Inflammatory macrophage treated with lipopolysaccharide for 4 hours (primary cell): Measurements from ENCODE around the gene OTP.

Experiments used
- DNase-seq: peaks from one replicate; pipeline ENCODE4 v3.0.0-alpha.2; 2020

OTP gene

DNA sequence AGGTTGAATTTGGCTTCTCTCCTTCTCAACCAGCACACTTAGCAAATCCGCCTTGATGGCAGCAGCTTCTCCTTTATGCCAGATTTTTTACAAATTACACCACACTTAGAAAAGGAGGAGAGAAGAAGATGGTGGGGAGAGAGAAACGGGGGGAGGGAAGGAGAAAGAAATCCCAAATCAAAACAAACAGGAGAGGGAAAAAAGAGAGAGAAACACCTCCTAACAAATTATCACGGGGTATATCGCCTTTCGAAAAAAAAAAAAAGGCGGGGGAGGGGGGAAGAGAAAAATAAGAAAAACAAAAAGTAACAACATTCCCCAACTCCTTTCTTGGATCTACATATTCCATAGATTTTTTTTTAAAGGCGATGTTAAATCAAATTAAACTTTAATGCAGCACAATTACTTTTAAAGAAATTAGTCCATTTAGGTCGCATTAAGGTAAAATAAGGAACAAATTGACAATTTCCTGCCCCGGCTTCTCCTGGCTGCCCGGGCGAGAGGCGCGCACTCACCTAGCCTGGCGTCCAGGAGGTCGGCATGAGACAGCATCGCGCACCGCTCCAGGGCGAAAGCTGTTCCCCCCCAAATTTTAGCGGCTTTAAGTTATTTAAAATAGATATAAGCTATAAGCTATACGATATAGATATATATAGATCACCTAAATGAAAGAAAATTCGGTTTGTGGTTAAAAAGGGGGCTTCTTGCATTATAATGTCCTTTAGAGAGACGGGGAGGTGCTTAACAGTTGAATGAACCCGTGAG is at the start of gene OTP:
TSS of gene OTP (minus strand) at position 716 of the 765 bp plus-strand sequence. CDS start at position 552, 164 bp downstream.
- DNase-seq, result no peak

DNA sequence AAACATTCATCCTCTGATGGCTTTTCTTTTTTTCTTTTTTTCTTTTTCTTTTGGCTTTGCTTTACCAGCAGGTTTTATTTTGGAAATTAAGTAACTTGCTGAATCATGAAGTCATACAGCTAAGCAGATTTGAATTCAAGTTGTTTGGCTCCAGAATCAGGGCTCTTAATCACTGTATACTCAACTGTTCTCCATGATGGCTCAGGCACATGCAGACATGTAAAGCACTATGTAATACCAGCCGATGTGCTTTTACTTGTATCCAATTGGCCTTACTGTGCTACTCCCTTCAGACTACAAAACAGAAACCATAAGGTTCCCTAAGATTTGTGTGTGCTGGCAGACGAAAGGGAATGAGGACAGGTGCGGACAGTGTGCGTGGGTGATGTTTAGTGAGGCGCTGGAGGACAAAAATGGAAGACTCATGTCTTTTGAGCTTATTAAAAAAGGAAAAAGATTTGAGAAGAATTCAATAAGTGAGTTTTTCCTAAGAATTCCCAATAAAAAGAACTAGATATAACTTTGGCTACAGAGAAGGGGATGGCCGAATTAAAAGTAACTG is 44.7 kb upstream of the OTP start:
- no peak for DNase-seq

DNA sequence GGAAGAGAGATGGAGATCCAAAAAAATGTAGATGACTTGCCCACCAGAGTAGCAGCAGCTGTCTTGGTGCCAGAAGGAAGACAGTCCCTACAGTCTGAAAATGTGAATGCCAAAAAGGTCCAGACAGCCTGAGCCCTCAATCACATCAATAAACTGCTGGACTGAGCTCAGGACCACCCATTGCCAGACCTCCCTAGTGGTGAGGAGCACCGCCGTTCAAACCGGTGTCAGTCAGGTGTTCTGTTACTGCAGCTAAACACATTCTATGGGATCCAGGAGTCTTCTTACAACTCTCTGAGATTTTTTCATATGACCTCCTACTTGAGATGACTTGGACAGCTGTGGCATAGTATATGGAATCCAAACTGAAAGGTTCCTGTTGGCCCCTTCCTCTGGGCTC is 32.0 kb upstream of the OTP start:
- DNase-seq, result no peak

DNA sequence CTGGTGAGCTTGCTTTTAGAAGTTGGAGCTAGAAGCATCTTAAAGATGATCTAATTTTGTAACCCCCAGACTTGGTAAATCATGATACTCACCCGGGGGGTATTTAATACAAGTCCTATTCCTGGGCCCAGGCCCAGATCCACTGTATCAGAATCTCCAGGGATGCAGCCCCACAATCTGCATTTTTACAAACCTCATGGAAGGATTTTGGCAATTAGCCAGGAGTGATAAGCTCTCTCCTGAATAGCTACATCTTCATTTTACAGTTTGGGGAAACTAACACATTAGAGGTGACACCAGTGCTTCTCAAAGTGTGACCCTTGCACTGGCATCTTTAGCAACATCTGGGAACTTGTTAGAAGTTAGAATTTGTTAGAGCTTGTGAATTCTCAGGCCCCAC is 31.2 kb upstream of the OTP start:
- no peak for DNase-seq

DNA sequence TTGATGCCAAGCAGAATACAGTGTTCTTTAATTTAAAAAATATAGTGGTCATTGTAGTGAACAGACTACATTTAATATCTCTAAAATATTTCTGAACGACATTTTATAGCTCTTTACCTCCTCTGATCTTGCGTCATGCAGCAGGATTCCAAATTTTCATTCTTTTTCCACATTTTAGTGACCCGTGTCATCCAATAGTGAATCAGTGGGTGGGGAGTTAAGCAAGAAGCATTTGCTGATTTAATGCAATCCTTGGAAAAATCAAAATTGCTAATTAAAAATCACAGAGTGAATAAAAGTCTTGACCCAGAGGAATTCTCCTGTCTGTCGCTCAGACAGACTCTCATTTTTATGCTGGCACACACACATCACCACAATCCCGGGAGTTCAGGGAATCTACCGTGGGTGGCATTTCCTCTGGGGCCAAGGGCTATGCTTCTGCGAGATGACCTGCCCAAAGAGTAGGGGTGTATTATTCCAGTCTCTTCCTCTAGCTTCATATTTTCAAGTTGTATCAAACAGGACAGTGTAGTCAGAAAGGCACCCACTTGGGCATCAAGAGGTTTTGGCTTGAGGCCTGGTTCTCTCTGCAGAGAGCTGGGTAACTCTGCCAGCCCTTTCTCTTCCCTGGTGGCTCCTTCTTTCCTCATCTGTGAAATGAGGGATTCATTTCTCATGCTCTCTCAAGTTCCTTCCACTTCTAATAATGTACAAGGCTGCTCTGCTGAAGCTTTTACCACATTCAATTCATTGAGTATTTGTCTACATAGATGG is 24.8 kb upstream of the OTP start:
- no peak for DNase-seq

DNA sequence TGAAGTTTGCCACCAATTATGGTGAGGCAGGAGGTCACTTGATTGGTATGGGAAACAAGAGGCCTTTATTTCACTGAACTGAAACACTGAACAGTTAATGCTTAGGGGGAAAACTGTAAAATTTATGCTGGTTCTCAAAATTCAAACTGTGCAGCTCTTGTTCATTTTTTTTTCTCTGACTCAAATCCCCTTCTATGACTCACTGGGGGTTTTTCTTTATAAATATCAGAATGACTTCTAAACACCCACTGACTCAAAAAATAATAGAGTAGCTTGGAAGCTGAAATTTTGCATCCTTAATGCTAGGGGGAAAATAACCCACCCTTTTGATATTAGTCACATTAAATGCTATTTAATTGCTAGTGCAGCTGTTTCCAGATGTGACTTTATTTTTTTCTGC is 24.1 kb upstream of the OTP start:
- DNase-seq, result no peak

DNA sequence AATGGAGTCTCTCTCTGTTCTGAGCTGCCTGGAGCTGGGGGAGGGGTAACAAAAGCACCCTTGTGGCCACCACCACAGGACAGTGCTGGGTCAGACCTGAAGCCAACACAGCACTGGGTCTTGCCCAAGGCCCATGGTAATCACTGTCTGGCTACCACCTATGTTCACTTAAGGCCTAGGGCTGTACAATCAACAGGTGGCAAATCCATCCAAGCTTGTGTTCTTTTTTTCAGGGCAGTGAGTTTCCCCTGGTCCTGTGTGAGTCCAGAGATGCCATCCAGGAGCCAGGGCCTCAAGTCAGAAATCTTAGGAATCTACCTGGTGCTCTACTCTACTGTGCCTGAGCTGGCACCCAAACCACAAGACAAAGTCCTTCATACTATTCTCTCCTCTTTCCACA is 20.1 kb upstream of the OTP start:
- no peak for DNase-seq

DNA sequence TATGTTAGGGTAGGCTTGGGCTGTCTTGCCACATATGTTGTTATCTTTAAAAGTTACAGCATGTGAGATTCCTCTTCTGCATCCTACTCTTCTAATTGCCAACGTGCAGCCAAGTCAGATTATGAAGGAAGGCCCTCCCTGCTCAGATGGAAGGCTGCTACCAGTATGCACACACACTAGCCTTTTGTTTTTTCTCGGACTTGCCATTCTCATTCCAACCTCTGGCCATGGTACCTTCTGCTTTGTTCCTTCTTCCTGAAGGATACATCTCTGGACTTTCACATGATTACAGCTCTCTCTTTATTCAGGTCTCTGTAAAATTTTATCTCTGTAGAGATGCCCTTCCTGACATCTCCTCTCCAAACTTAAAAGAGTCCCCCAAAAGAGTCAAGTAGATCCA is 12.8 kb upstream of the OTP start:
- no peak for DNase-seq

DNA sequence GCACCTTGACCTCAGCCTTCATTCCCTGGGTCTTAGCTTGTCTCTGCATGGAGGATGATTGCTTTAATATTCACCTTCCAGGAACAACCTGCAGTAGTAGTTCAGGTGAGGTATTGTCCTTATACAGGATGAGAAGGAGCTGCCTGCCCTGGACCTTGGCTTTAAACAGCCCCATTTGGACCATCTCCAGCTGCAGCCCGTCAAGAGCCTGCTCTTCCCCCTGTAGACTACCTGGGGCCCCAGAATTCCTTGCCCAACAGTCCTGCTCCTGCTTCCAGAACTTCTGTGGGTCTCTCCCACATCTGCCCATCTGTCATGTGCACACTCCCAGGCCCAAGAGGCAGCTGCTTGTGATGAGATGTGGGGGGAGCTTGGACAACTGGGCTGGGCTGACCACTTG is 12.2 kb upstream of the OTP start:
- DNase-seq, result no peak

DNA sequence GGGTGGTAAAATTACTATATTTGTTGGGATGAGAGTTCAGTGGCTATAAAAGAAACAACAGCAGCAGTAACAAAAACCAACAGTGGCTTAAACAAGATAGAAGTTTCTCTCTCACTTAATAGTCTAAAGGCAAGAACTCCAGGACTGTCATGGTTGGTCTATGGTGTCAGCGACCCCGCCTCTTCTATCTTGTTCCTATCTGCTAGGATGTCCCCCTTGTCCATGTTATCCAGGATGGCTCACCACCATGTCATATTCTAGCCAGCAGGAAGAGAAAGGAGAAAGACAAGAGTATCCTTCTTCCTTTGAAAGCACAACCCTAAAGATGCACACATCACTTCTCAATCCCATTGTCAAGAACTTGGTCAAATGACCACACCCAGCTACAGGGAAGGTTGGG is 11.3 kb upstream of the OTP start:
- no peak for DNase-seq

DNA sequence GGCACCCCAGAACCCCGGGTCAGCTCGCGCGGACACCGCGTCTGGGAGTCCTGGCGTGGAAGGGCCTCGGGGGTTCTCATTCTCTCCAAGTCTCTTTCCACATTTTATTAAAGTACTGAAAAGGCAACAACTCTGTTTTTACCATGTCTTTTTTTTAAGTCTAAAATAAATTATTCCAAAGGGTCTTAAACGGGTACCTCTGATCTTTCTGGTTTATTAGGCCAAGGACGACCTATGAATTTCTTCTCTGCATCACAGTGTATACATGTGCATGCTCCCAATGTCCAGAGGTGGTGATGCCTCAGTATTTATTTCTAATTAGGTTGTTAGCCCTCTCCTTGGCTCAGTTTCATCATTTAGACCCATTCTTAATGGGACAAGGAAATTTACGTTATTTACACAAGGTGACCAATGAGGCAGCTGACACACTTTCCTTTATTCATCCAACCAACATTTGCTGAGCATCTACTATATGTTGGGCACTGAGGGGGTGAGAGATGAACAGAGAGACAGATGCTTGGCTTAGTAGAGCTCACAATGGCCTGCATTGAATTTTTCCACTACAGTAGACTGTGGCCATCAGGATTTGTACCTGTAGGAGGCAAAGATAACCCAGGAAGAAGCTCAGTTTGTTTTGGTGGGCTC is 7.6 kb upstream of the OTP start:
- DNase-seq, result no peak

DNA sequence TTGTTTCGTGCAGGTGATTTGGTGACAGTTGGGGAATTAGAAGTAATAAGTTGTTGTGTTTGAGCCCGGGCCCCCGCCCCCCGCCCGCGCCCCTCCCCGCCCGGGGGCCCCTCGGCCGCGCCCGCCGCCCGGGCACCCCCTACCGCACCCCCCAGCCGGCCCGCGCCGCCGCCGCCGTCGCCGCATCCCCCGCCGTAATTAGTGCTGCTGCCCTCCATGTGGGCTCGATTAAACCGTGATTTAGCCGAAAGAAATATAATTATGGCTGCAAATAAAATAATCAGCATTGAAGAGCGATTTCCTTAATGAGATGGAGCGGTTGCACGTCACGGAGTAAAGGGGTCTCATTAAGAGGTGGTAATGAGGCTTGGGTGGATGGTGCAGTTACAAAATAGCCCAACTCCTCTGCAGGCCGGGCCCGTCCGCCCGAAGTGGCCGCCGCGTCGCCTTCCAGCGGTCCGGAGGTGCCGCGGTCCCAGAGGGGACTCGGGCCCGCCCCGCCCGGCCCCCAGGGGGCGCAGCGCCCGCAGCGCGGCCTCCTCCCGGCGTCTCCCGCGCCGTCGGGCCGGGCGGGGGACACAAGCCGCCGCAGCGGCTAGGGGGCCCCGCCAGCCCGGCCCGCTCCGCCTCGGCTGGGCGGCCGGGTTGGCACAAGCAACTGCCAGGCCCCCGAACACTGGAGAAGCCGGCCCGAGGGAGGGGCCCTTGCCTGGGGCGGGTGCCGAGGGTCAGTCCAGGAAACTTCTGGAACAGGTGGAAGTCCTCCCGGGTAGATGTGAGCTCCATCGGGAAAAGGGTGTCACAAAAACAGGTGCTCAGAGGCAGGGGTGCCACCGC is 6.9 kb upstream of the OTP start:
- peak; percentile 48 for DNase-seq

DNA sequence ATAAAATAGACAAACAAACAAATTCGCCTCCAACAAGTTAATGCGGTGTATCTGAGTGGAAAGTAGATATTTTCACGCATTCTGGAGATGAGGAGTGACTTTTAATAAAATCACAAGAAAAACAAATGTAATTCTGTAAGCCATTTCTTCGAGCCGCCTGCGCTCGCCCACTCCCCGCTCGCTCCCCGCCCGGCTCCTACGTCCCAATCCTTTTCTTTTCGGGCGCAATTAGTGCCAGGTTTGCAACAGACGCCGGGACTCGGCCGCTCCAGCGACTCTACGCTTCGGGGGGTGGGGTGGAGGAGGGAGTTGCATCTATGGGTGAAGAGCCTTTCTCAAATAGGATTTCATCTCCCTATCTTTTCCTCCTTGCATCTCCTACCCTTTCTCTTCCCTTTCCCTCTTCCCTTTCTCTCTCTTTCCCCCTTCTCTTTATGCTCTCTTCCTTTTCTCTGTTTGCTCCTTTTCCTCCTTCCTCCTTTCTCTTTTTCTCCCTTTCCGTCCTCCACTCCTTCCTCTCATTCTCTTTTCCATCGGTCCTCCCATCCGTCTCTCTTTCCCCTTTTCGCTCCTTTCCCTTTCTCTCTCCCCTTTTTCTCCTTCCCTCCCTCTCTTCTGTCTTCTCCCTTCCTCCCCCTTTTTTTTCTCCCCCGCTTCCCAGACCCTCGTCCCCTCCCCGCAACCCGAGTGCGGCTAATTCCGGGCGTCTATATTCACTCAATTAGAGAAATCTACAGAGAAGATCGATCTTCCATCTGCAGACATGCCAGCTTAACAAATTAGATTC is 6.1 kb upstream of the OTP start:
- no peak for DNase-seq

DNA sequence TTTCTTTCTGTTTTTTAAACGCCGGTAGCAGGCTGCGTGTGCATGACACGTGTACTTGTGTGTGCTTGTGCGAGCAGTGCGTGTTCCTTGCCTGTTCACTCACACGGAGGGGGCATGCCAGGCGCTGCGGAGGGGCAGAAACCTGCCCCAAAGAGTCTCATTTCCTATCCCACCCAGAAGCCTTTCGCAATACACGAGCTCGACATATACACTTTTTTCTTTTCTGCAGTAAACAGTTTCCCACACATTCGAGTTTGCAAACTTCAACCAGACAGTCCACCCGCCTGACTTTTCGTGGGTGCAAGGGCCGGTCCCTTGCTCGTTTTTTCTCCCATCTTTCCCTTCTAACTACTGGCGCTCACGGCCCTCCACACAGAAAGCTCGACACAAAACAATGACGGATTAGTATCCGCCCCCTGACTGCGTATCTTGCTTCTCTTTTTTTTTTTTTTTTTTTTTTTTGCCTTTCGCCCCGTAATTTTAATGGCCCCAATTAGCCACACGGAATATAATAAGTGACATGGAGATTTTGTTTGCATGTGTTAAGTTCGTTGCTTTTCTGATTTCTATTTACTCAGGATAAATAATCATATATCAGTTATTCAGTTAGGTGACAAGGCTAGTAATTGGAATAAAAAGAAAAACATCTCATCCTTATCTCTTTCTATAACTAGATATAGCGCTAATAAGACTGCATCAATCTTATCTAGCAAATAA is 5.3 kb upstream of the OTP start:
- peak; percentile 39 for DNase-seq

DNA sequence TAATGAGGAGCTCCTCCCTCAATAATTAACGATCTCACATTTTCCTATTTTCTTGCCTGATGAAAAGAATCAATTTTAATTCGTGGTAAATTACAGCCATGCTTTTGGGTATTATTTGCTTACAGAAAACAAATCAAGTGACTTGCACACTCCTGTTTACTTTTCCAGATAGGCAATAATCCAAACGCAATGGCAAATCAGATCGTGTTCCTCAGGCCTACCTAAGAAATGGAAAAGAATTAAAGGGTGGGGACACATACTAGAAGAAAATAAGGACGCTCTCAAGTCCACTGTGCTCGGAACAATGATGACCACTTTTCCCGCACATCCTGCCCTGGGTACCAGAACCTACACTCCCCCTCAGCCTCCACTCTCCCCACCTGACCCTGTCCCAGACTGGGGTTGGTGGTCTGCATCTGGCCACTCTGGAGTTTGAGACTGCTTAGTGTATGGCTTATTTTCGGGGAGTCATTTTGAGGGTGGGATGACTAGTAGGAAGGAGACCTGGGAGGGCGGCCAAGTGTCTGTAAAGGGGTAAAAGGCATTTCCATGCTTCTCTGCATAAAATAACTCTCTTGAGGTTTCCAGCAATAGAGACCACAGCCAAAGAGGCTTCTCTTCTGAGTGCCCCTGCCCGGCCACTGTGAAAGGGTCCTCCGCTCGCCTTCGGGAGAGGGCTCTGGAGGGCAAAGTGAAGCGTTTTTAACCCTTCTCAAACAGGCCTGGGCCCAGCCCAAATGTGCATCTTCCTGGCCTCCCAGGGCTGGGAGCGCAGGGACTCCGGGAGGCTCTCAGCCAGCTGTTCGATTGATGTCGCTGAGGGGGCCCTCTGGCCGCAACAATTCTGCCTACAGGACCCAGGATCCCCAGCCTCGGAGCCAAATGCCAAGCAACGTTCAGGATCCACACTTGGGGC is 4.5 kb upstream of the OTP start:
- no peak for DNase-seq

DNA sequence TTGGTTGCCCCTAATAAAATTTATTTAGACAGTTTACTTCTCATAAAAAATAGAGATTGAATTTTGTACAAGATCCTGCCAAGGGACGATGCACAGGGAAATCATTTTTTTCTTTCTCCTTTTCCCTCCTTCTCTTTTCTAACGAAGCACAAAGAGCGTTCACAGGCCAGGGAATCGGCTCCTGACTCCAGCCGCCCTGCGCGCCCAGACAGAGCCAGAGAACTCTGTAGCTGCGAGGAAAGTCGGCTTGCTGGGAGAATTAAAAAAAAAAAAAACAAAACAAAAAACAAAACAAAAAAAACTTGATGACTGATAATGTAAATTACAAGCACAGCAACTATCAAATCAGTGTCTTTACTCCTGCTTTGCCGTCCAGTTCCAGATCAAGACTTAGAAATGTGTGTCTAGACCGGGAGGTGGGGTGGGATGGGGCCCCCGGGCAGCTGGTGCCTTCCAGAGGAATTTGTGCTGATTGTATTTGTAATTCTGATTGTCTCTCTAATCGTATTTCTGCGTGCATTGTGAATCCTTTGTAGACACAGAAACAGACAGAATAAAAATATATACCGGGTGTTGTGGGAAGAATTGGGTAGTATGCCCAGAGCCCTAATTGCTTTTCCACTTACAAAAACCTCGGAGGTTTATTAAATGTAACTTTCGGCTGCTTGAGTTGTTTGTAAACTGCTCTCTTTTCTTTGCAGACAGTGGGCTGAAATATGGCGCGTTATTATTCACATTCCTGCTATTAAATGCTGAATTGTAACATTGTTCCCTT is 3.6 kb upstream of the OTP start:
- DNase-seq, result no peak

DNA sequence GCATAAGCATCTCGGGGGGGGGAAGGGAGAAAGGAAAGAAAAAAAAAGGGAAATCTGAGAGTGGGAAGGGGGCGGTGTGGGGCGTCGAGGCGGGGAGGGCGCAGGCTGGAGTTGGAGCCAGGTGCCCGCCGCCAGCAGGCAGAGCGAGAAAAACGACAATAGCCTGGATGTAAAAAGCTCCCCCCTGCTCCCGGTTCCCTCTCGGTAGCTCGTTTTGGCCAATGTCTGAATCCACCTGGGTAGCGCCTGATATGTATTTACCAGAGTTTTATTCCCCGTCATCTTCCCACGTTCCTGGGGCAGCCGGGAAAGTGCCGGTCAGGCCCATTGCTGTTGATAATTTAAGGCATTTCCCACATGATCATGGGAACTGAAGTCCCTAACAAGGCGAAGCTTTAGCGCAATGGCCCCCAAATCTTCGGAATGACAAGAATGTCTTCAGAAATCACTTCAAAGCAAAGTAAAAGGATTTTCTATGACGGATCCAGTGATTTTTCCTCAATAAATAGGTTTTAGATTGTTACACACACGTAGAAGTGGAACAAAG is 3.0 kb upstream of the OTP start:
- no peak for DNase-seq

DNA sequence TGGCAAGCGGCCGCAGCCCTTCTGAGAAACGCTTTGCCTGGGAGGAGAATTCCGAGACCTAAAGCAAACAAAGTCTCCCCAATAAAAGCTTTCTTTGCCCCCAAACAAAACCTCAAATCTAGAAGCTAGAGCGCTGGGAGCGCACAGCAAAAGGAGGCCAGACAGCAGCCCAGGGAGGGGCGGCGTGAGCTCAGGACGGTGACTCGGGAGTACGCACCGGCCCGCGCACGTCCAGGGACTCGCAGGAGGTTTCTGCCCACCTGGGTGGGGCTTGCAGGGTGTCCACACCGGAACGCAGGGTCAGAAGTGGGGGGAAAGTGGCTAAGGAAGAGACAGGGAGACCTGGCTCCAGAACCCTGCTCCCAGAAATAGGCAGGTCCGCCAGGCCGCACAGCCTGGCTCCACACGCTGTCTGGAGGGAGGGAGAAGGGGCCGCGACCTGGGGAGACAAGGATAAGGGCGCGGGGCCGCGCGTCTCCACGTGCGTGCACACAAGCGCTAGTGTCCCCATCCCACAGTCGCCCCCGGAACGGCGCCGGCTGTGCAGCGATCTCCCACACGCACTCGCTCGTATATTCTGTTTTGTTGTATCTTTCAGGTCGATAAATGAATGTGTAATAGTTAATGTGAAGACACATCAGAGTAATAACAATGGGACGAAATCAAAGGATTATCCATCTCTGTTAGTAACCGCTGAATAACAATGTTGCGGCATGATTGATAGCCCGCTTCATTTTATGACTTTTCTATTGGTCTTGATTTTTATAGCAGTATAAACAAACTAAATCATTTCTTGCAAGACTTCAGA is 2.3 kb upstream of the OTP start:
- DNase-seq, result no peak
